ENCODE results near the gene NPHP1. TPM values are rescaled to one million over a fixed set of nuclear protein-coding genes. Genes with fewer than 3 reads are reported as not detected.
"Not testable (repeated sequence)": the region's sequence is repeated elsewhere in the genome, so short reads cannot be mapped to it uniquely, and the experiment has no call there.

NPHP1 gene
- total RNA-seq, 1 experiment from 2014 or later: 4.7 TPM

DNA sequence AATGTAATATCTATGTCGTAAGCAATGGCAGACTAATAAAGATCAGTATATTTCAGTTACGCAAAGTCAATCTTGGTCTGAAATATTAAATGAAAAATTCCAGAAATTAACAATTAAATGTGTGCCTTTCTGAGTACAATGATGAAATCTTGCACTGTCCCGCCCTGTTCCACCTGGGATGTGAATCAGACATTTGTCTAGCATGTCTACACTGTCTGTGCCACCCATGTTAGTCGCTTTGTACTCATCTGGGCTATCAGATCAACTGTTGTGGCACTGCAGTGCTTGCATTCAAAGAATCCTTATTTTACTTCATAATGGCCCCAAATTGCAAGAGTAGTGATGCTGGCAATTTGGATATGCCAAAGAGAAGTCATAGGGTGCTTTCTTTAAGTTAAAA lies 114.6 kb downstream of the NPHP1 start:
- H3K36me3 ChIP-seq (ENCODE audit: control insufficient read depth in 1 of 2, insufficient read depth in 2 of 2, low read length in 2 of 2); RAD21 ChIA-PET (ENCODE audit: low non-redundant PET in 1 of 2, low total read pairs in 2 of 2, uncharacterized antibody in 2 of 2, unreplicated experiment in 2 of 2); DNase-seq (ENCODE audit: low read depth, low spot score); H3K27ac ChIP-seq (ENCODE audit: low read depth, low read length); H3K79me2 ChIP-seq (ENCODE audit: insufficient read depth, low read length); H3K9me2 ChIP-seq (ENCODE audit: insufficient read depth); POLR2A ChIA-PET; H3K4me1 ChIP-seq (ENCODE audit: control insufficient read depth in 1 of 2, insufficient read depth in 2 of 2, low read length in 2 of 2); H3K27me3 ChIP-seq (ENCODE audit: insufficient read depth, low read length); H3K4me2 ChIP-seq (ENCODE audit: low read length); H3K4me3 ChIP-seq (replicated peaks in 1 of 2; ENCODE audit: low read depth in 1 of 2, low read length in 2 of 2); H2AFZ ChIP-seq (ENCODE audit: low read depth, low read length, poor library complexity, severe bottlenecking); H3K9me3 ChIP-seq (ENCODE audit: control insufficient read depth in 1 of 2, insufficient read depth in 1 of 2, low read depth in 1 of 2, low read length in 2 of 2); intact Hi-C loops (cut with micrococcal nuclease); H3K9ac ChIP-seq (ENCODE audit: low read length); BruUV-seq (replicated peaks); CTCF ChIA-PET; ATAC-seq; H4K20me1 ChIP-seq (ENCODE audit: insufficient read depth): not testable (repeated sequence)

DNA sequence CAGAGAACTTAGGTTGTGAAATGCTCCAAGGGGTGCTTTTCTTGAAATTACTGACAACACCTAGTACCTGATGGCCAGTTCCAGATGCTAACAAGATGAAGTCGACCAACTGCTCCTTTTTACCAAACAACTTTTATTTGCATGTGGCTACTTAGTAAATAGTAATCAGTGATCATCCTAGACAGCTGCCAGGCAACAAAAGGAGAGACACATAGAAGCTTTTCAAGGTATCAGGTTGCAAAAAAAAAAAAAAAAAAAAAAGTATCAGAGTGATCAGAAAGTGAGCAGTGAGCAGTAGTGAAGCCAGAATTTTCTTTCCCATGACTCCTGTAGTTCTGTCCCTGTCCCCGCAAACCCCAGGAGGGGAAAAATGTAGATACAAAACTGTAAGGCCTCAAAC lies 121.1 kb downstream of the NPHP1 start:
- RAD21 ChIA-PET (ENCODE audit: low non-redundant PET in 1 of 2, low total read pairs in 2 of 2, uncharacterized antibody in 2 of 2, unreplicated experiment in 2 of 2); H3K79me2 ChIP-seq (ENCODE audit: insufficient read depth, low read length); H3K27me3 ChIP-seq (ENCODE audit: insufficient read depth, low read length); CTCF ChIA-PET; H3K4me1 ChIP-seq (ENCODE audit: control insufficient read depth in 1 of 2, insufficient read depth in 2 of 2, low read length in 2 of 2); POLR2A ChIA-PET; H3K9ac ChIP-seq (ENCODE audit: low read length); DNase-seq (ENCODE audit: low read depth, low spot score); ATAC-seq; H4K20me1 ChIP-seq (ENCODE audit: insufficient read depth); H3K4me2 ChIP-seq (ENCODE audit: low read length); BruUV-seq (replicated peaks); H3K9me3 ChIP-seq (ENCODE audit: control insufficient read depth in 1 of 2, insufficient read depth in 1 of 2, low read depth in 1 of 2, low read length in 2 of 2); H3K36me3 ChIP-seq (ENCODE audit: control insufficient read depth in 1 of 2, insufficient read depth in 2 of 2, low read length in 2 of 2); H3K4me3 ChIP-seq (replicated peaks in 1 of 2; ENCODE audit: low read depth in 1 of 2, low read length in 2 of 2); H3K9me2 ChIP-seq (ENCODE audit: insufficient read depth); intact Hi-C loops (cut with micrococcal nuclease); H3K27ac ChIP-seq (ENCODE audit: low read depth, low read length); H2AFZ ChIP-seq (ENCODE audit: low read depth, low read length, poor library complexity, severe bottlenecking): not testable (repeated sequence)

DNA sequence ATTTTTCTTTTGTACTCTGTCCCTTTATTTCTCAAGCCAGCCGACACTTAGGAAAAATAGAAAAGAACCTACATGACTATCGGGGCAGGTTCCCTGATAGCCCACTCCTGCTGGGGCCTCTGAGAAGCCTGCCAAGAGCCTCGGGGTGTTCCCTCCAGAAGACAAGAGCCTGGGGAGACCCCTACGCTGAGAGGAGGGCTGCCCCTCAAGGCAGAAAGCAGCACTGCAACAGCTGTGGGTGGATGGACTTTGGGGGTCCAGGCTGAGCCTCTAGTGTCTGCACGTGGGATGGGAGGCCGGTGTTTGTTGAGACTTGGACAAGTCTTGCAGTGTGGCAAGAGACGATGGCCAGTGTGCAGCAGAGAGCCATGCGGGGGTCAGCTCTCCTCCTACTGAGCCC lies 121.7 kb downstream of the NPHP1 start:
- CTCF ChIA-PET; intact Hi-C loops (cut with micrococcal nuclease); H3K9ac ChIP-seq (ENCODE audit: low read length); H3K27ac ChIP-seq (ENCODE audit: low read depth, low read length); POLR2A ChIA-PET; H3K4me1 ChIP-seq (ENCODE audit: control insufficient read depth in 1 of 2, insufficient read depth in 2 of 2, low read length in 2 of 2); H3K79me2 ChIP-seq (ENCODE audit: insufficient read depth, low read length); H3K27me3 ChIP-seq (ENCODE audit: insufficient read depth, low read length); DNase-seq (ENCODE audit: low read depth, low spot score); H3K36me3 ChIP-seq (ENCODE audit: control insufficient read depth in 1 of 2, insufficient read depth in 2 of 2, low read length in 2 of 2); H3K4me2 ChIP-seq (ENCODE audit: low read length); H3K9me2 ChIP-seq (ENCODE audit: insufficient read depth); H4K20me1 ChIP-seq (ENCODE audit: insufficient read depth); RAD21 ChIA-PET (ENCODE audit: low non-redundant PET in 1 of 2, low total read pairs in 2 of 2, uncharacterized antibody in 2 of 2, unreplicated experiment in 2 of 2); H3K9me3 ChIP-seq (ENCODE audit: control insufficient read depth in 1 of 2, insufficient read depth in 1 of 2, low read depth in 1 of 2, low read length in 2 of 2); H3K4me3 ChIP-seq (replicated peaks in 1 of 2; ENCODE audit: low read depth in 1 of 2, low read length in 2 of 2); H2AFZ ChIP-seq (ENCODE audit: low read depth, low read length, poor library complexity, severe bottlenecking); ATAC-seq; BruUV-seq (replicated peaks): not testable (repeated sequence)

DNA sequence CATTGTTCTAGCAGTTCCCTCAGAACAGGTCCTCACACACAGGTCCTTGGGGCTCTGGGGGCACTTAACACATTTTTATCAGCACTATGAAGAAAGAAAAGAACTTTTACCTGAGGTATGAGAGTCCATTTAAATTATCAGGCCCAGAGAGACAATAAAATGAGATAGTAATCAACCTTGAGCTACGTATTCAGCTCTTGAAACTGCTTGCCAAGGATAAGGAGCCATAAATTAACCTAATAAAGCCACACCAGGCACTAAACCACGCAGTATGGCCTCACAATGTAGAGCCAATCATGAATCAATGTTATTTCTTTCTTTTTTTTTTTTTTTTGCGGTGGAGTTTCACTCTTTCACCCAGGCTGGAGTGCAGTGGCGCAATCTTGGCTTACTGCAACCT lies 126.7 kb downstream of the NPHP1 start:
- H2AFZ ChIP-seq (ENCODE audit: low read depth, low read length, poor library complexity, severe bottlenecking); ATAC-seq; POLR2A ChIA-PET; CTCF ChIA-PET; H3K4me2 ChIP-seq (ENCODE audit: low read length); H3K9me3 ChIP-seq (ENCODE audit: control insufficient read depth in 1 of 2, insufficient read depth in 1 of 2, low read depth in 1 of 2, low read length in 2 of 2); intact Hi-C loops (cut with micrococcal nuclease); H3K36me3 ChIP-seq (ENCODE audit: control insufficient read depth in 1 of 2, insufficient read depth in 2 of 2, low read length in 2 of 2); H3K27me3 ChIP-seq (ENCODE audit: insufficient read depth, low read length); H3K4me1 ChIP-seq (ENCODE audit: control insufficient read depth in 1 of 2, insufficient read depth in 2 of 2, low read length in 2 of 2); BruUV-seq (replicated peaks); H3K4me3 ChIP-seq (replicated peaks in 1 of 2; ENCODE audit: low read depth in 1 of 2, low read length in 2 of 2); H3K9me2 ChIP-seq (ENCODE audit: insufficient read depth); H3K79me2 ChIP-seq (ENCODE audit: insufficient read depth, low read length); DNase-seq (ENCODE audit: low read depth, low spot score); RAD21 ChIA-PET (ENCODE audit: low non-redundant PET in 1 of 2, low total read pairs in 2 of 2, uncharacterized antibody in 2 of 2, unreplicated experiment in 2 of 2); H3K9ac ChIP-seq (ENCODE audit: low read length); H3K27ac ChIP-seq (ENCODE audit: low read depth, low read length); H4K20me1 ChIP-seq (ENCODE audit: insufficient read depth): not testable (repeated sequence)

DNA sequence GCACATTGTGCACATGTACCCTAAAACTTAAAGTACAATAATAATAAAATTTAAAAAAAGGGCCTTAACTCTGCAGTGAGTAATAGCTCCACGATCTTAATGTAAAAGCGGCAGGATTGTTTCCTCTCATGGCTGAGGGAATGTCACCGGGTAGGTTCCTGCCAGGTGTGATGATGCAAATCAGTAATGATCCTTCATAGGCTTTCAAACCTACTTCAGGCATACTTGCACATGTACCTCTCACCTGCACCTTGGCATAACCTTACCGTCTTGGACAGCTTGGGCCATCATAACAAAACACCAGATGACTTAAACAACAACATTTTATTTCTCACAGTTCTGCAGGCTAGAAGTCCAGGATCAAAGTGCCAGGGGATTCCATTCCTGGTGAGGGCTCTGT lies 128.9 kb downstream of the NPHP1 start:
- H2AFZ ChIP-seq (ENCODE audit: low read depth, low read length, poor library complexity, severe bottlenecking); H3K27ac ChIP-seq (ENCODE audit: low read depth, low read length); H3K27me3 ChIP-seq (ENCODE audit: insufficient read depth, low read length); H3K9me2 ChIP-seq (ENCODE audit: insufficient read depth); RAD21 ChIA-PET (ENCODE audit: low non-redundant PET in 1 of 2, low total read pairs in 2 of 2, uncharacterized antibody in 2 of 2, unreplicated experiment in 2 of 2); H3K79me2 ChIP-seq (ENCODE audit: insufficient read depth, low read length); H3K4me2 ChIP-seq (ENCODE audit: low read length); intact Hi-C loops (cut with micrococcal nuclease); CTCF ChIA-PET; H4K20me1 ChIP-seq (ENCODE audit: insufficient read depth); DNase-seq (ENCODE audit: low read depth, low spot score); H3K9ac ChIP-seq (ENCODE audit: low read length); H3K36me3 ChIP-seq (ENCODE audit: control insufficient read depth in 1 of 2, insufficient read depth in 2 of 2, low read length in 2 of 2); BruUV-seq (replicated peaks); H3K4me1 ChIP-seq (ENCODE audit: control insufficient read depth in 1 of 2, insufficient read depth in 2 of 2, low read length in 2 of 2); H3K4me3 ChIP-seq (replicated peaks in 1 of 2; ENCODE audit: low read depth in 1 of 2, low read length in 2 of 2); ATAC-seq; H3K9me3 ChIP-seq (ENCODE audit: control insufficient read depth in 1 of 2, insufficient read depth in 1 of 2, low read depth in 1 of 2, low read length in 2 of 2); POLR2A ChIA-PET: not testable (repeated sequence)
